GM06990 (cell line): ENCODE results near the gene RASSF6.
A peak's percentile ranks its signal among the peaks of the same experiment; 100 is the strongest.
"Not testable (repeated sequence)": the region's sequence is repeated elsewhere in the genome, so short reads cannot be mapped to it uniquely, and the experiment has no call there.

Experiments used
- DNase-seq: peaks from one replicate; pipeline ENCODE4 v3.0.0-alpha.2; 2011; ENCODE audit not compliant: insufficient read length; ENCODE audit errors: extremely low read depth
- H3K27me3 ChIP-seq: replicated peaks from 2 replicates; pipeline ENCODE4 v1.6.0; 2011; ENCODE audit warnings: low read length; ENCODE audit not compliant: control insufficient read depth, insufficient read depth
- H3K36me3 ChIP-seq: 2 replicates; pipeline ENCODE4 v1.5.1; 2011; ENCODE audit warnings: low read length; ENCODE audit not compliant: control insufficient read depth, insufficient read depth
- H3K4me3 ChIP-seq: replicated peaks from 2 replicates; pipeline ENCODE4 v1.5.1; 2011; ENCODE audit warnings: low read depth, mild to moderate bottlenecking, control low read depth, low read length
- TF ChIP-seq, protein P1 (sequence below): IDR thresholded peaks from 2 replicates; pipeline ENCODE4 v1.5.1; 2011; ENCODE audit warnings: low read length, control low read depth, mild to moderate bottlenecking, inconsistent platforms; ENCODE audit not compliant: insufficient read depth, poor library complexity, severe bottlenecking

RASSF6 gene

DNA sequence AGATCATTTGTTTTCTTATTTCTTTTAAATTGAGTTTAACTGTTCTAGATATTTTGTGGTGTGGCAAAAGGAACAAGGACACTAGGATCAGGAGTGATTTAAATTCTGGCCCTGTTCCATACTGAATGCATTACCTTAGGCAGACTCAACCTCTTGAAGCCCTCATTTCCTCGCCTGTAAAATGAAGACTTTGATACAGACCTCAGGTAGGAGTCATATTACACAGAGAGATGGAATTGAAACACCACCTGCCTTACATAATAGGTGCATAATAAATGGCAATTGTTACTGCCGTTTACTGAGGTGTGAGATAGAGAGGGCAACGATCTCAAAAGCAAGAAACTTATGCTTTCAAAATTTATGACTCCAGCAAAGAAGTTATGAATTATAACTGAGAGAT lies 28.2 kb upstream of the RASSF6 start:
- TF ChIP-seq, protein P1, sequence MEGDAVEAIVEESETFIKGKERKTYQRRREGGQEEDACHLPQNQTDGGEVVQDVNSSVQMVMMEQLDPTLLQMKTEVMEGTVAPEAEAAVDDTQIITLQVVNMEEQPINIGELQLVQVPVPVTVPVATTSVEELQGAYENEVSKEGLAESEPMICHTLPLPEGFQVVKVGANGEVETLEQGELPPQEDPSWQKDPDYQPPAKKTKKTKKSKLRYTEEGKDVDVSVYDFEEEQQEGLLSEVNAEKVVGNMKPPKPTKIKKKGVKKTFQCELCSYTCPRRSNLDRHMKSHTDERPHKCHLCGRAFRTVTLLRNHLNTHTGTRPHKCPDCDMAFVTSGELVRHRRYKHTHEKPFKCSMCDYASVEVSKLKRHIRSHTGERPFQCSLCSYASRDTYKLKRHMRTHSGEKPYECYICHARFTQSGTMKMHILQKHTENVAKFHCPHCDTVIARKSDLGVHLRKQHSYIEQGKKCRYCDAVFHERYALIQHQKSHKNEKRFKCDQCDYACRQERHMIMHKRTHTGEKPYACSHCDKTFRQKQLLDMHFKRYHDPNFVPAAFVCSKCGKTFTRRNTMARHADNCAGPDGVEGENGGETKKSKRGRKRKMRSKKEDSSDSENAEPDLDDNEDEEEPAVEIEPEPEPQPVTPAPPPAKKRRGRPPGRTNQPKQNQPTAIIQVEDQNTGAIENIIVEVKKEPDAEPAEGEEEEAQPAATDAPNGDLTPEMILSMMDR, result no peak
- Histone ChIP-seq H3K4me3 (no peak overlapping the region), H3K36me3 (no peaks in the 10 kb centered on the region), H3K27me3 (no peaks in the 10 kb centered on the region)
- no peak for DNase-seq

DNA sequence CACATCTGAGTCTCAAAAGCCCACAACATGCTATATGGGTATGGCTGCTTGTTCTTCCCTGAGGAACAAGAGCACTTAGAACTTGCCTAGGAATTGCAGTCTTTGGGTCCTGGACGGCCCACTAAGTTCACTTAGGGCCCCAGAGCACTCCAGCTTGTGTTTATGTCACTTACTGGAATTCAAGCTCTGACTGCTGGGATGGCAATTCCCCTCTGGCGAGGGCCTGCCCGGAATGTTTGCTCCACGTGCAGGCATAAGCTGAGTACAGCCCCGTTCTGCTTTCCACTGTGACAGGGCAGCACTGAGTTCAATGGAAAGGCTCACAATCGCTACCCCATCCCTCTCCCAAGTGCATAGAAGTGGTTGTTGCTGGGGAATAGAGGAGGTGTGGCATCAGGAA lies 25.9 kb upstream of the RASSF6 start:
- no peak for DNase-seq
- H3K4me3 ChIP-seq, result no peak overlapping the region
- no peaks in the 10 kb centered on the region for H3K27me3 ChIP-seq
- TF ChIP-seq, protein P1, result no peak
- no peaks in the 10 kb centered on the region for H3K36me3 ChIP-seq

DNA sequence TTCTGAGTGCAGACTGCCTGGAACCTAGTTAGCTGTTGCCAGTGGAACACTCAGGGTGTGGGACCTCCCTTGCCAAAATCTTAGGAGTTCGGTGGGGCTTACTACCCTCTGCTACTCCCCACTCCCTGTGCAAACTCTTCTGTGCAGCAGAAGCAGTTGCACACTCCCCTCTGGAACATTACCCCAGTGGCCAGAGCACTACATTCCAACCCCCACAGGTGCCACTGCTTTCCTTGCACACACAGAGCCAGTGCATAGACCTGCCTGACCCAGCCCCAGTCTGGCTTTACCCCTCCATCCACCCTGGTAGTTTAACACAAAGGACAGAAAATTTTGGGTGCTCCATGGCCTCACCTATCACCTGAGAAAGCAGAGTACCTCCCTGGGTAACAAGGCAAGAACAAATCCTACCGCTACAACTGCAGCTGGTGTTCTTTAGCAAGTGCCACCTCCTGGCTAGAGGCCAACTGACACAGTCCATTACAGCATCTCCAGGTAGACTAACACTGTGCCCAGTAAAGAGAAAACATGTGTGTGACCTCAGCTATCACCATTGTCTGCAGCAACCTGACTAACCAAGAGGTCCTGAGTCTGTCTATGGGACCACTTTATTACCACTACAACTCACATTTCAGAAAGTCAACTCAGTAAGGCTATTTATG lies 11.5 kb upstream of the RASSF6 start:
- Histone ChIP-seq H3K27me3 (no peaks in the 10 kb centered on the region), H3K4me3 (no peak overlapping the region), H3K36me3 (no peaks in the 10 kb centered on the region)
- DNase-seq, result no peak
- TF ChIP-seq, protein P1, result no peak

DNA sequence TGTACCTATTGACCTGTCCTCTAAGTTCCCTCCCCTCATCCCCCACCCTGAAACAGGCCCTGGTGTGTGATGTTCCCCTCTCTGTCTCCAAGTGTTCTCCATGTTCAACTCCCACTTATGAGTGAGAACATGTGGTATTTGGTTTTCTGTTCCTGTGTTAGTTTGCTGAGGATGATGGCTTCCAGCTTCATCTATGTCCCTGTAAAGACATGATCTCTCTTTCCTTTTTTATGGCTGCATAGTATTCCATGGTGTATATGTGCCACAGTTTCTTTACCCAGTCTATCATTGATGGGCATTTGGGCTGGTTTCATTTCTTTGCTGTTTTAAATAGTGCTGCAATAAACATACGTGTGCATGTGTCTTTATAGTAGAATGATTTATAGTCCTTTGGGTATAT lies 8.6 kb upstream of the RASSF6 start:
- H3K36me3 ChIP-seq, H3K27me3 ChIP-seq, H3K4me3 ChIP-seq, DNase-seq: not testable (repeated sequence)

DNA sequence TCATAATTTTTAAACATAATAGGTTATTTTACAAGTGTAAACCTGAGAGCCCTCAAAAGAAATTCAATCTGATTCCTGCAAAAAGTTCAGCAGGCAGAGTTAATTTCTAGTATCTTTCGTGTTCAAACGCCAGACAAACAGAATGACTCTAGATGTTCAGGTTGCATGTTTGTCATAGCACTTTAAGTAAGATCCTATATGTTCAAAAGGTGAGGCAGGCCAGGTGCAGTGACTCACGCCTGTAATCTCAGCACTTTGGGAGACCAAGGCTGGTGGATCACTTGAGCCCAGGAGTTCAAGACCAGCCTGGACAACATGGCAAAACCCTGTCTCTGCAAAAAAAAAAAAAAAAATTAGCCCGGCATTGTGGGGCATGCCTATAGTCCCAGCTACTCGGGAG lies 1.1 kb upstream of the RASSF6 start:
- TF ChIP-seq, protein P1, result no peak
- Histone ChIP-seq H3K27me3 (no peaks in the 10 kb centered on the region), H3K4me3 (no peak overlapping the region), H3K36me3 (no peaks in the 10 kb centered on the region)
- no peak for DNase-seq

DNA sequence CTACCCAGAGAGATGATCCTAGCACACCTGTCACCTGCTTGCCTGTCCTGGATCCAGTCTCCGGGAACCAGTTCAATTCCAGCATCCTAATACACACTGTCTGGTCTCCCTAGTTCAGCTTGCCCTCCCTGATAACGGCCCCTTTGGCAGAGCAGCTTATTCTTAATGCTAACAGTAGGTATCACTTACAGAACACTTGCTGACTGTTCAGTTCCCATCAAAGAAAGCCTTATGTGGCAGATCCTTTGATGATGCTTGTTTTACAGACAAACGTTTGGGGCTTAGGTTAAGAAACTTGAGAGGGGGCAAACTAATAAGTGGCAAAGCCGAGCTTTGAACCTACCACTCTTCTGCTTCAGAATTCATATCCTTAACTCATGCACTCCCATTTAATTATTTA lies 890 bp downstream of the RASSF6 start:
- Histone ChIP-seq H3K4me3 (peak overlapping the region; percentile 46), H3K36me3 (no peaks in the 10 kb centered on the region), H3K27me3 (no peaks in the 10 kb centered on the region)
- DNase-seq, result no peak
- TF ChIP-seq, protein P1, result no peak
